ENCODE measurements around the gene IGSF21.

Gene IGSF21

GRCh38 chr1:18396247-18396980 is 288.8 kb downstream of the IGSF21 start:
- no peak for DNase-seq

DNA sequence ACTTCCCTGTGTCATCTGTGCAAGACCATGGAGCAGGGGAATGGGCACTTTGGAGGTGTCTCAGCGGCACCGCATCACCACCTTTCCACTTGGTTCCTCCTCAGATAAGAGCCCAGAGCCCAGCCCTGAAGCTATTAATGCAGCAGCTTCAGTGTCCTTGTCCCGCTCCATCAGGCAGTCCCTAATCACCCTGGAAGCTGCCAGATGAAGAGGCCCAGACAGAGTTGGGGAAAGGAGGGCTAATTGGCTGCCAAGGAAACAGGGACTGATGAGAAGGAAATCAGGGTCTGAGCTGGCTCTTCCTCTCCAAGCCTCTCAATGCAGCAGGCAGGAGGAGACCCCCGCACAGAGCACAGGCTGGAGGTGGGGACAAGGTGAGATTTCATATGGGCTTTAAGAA is 290.0 kb downstream of the IGSF21 start:
- DNase-seq = no peak

DNA sequence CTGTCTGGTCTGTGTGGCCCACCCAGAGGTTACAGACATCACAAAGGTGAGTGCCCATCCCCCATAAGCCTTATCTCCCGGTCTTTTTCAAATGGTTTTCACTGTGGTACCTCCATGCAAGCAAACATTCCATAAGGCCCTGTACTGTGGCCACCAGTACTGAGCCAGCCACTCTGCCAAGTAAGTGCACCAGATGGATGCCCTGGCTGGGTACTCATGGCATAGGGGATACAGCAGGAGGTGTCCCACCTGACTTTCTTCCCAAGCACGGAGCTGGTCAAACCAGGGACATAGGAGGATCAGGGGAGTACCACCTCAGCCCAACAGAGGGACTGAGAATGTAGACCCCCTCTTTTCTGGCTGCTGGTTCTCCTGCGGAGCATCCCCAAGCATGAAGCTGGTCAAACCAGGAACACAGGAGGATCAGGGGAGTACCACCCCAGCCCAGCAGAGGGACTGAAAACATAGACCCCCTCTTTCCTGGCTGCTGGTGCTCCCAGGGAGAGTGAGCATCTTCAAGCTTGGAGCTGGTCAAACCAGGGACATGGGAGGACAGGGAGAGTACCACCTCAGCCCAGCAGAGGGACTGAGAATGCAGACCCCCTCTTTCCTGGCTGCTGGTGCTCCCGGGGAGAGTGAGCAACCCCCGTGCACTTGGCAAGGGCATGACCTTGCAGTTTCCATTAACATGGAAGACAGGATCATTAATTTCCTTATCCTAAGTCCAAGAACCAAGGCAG is 291.4 kb downstream of the IGSF21 start:
- DNase-seq = no peak

GRCh38 chr1:18400347-18401102 is 292.9 kb downstream of the IGSF21 start:
- no peak for DNase-seq

- no peak for DNase-seq
Measured at GRCh38 chr1:18401921-18402320, 294.3 kb downstream of the IGSF21 start.

- DNase-seq = no peak
Measured at GRCh38 chr1:18404460-18404859, 296.9 kb downstream of the IGSF21 start.

DNA sequence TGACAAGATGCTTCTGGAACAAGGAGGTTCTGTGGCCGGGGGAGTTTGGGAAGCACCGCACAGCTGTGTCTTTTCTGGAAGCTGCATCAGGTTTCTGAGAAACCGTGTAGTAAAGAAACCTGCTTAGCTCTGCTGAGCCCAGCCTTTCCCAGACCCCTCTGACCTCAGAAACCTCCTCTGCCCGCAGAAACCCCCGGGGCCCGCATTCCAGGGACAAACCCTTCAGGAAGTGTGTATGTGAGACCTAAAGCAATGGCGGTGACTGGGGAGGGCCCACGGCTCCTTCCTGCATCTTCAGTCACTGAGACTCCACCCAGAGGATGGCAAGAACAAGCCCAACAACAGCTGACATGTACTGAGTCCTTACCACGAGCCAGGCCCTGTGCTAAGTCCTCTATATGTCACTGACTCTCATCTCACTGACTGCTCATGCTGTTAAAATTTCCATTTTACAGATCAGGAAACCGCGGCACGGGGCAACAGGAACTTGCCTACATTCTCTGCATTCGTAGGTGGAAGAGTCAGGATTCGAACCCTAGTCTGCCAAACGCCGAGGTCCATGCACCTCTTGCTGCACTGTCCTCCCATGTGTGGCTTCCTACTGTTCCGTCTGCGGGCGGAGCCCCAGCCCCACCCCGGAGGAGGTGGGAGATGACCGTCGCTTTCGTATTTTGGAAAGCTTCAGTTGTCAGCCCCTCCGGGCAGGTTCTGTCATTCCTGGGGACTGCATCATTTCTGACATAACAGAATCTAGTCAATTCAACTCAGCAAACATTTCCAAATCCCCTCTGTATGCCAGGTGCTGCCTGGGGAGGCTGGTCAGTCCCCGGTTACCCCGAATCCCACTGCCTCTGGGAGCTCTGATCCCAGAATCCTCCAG is 299.8 kb downstream of the IGSF21 start:
- DNase-seq = no peak

DNA sequence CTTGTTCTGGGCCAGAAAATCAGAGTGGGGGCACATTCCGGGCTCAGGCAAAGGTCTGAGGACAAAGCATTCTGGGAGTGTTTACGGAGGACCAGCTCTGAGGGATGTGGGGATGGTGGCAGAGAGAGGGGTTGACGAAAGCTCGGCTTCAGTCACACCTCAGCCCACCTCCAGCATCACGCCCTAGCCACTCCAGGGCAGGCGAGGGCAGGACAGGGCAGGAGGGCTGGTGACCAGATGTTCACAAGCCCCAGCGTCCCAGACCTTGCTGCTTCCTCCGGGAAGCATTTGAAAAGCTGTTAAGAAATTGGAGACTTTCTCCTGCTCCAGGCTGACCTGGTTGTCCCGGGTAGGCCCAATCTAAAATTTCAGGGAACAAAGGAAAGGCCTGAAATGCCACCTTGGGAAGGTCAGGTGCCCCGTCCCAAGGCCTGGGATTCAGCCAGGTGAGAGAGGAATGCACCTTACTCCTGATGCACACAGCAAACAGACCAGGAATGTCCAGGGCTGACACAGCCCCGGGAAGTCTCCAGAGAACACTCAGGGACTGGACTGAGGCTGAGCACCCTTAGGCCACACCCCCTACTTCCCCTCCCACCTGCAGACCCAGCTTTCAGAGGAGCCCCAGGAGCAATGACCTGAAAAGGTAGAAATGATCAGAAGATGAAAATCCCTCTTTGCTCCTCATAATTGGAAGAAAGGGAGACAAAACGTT is 301.2 kb downstream of the IGSF21 start:
- DNase-seq = no peak

DNA sequence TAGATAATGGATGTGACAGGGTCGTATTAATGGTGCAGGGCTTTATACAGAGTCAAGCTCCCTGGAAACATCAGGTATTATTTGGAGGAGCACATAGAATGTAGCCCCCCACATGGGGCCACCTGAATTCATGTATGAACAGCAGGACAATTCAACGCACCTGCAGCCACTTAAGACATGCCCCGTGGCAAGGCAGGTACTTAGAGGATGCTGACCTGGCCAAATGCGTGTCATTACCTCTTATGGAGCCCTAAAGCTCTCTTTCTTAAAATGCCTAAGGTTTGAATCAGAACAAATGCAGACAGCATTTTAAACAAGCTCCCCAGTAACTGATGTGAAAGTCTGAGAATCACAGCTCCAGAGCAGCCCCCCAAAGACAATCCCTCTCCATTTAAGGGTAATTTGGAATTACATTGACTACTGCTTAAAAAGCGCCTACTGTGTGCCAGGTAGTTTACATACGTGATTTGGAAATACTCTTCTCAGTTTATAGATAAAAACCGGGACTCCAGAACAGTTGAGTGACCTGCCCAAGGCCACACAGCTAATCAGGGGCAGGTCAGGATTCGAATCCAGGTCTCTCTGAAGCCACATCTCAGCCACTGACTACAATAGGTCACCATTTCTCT is 302.1 kb downstream of the IGSF21 start:
- no peak for DNase-seq

DNA sequence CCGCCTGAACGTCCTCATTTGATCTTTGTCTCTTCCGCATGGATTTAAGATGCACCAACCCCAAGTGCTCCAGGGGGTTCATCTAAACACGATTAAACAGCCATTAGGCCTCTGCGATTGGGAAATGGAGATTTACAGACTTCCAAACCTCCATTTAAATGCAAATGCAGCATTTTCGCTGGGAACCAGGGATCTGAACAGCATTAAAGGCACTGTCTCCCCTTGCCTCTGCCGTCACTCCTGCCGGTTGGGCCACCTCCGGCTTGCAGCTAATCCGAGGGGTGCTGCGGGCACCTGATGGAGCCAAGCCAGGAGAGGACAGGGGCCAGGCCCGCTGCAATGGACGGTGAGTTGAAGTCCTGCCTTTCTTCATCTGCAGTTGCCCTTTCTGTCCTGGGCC is 302.8 kb downstream of the IGSF21 start:
- DNase-seq = no peak

DNA sequence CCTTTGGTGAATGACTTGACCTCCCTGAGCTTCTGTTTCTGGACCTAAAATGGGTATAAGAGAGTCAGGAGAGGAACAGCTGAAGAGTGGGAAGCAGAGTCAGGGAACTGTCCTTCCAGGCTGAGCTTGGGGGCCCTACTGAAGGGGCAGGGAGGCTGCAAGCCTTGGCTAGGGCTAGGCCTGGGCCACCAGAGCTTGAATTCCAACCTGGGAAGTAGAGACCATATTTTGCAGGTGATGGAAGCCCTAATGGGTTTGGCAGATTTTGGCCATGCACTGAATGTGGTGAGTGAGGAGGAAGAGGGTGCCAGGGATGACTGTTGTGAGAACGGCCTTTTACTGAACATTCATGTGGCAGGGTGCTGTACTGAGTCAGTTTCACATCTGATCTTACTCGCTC is 303.7 kb downstream of the IGSF21 start:
- no peak for DNase-seq

- DNase-seq = no peak
Measured at GRCh38 chr1:18411820-18412641, 304.4 kb downstream of the IGSF21 start.

GRCh38 chr1:18412882-18413353 is 305.3 kb downstream of the IGSF21 start:
- no peak for DNase-seq

GRCh38 chr1:18413541-18414305 is 306.1 kb downstream of the IGSF21 start:
- DNase-seq = no peak

DNA sequence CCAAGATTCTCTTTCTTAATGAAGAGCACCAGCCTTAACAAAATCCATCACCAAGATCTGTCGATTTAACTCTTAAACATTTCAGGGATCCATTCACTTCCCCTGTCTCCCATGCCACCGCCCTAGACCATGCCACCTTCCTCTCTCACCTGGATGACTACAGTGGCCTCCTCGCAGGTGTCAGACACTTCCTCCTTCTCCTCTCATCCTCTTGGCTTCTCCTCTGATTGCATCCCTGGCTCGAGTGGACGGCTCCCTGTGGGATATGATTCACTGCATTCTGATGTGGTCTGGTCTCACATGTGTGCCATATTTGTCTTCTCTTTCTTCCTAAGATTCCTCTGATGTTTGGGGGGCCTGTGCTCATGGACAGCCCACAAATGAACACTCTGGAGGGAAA is 306.7 kb downstream of the IGSF21 start:
- DNase-seq = no peak

- DNase-seq = no peak
Measured at GRCh38 chr1:18414872-18415447, 307.4 kb downstream of the IGSF21 start.

DNA sequence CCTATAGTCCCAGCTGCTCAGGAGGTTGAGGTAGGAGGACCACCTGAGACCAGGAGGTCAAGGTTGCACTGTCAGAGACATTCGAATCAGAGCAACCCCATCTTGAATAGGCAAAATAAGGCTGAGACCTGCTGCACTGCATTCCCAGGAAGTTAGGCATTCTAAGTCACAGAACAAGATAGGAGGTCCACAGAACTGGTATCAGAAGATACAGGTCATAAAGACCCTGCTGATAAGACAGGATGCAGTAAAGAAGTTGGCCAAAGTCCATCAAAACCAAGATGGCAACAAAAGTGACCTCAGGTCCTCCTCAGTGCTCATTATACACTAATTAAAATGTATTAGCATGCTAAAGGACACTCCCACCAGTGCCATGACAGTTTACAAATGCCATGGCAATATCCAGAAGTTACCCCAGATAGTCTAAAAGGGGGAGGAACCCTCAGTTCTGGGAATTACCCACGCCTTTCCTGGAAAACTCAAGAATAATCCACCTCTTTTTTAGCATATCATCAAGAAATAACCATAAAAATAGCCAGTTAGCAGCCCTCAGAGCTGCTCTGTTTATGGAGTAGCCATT is 307.9 kb downstream of the IGSF21 start:
- DNase-seq = no peak

Measured in amygdala (tissue), 56 donors.